Cardiac atrium fibroblast (primary cell): Measurements from ENCODE around the gene LGALS3BP. TPM values are rescaled to one million over a fixed set of nuclear protein-coding genes. Genes with fewer than 3 reads are reported as not detected.

Source experiments
- total RNA-seq: library from RNA; depleted of rRNA; stranded (reverse); fragments of >200 nt; gene quantifications from 2 replicates; pipeline ENCODE4 v1.2.3, GENCODE V29; 2015

Gene LGALS3BP, protein sequence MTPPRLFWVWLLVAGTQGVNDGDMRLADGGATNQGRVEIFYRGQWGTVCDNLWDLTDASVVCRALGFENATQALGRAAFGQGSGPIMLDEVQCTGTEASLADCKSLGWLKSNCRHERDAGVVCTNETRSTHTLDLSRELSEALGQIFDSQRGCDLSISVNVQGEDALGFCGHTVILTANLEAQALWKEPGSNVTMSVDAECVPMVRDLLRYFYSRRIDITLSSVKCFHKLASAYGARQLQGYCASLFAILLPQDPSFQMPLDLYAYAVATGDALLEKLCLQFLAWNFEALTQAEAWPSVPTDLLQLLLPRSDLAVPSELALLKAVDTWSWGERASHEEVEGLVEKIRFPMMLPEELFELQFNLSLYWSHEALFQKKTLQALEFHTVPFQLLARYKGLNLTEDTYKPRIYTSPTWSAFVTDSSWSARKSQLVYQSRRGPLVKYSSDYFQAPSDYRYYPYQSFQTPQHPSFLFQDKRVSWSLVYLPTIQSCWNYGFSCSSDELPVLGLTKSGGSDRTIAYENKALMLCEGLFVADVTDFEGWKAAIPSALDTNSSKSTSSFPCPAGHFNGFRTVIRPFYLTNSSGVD
- total RNA-seq, result 105 and 128 TPM in 2 replicates

DNA sequence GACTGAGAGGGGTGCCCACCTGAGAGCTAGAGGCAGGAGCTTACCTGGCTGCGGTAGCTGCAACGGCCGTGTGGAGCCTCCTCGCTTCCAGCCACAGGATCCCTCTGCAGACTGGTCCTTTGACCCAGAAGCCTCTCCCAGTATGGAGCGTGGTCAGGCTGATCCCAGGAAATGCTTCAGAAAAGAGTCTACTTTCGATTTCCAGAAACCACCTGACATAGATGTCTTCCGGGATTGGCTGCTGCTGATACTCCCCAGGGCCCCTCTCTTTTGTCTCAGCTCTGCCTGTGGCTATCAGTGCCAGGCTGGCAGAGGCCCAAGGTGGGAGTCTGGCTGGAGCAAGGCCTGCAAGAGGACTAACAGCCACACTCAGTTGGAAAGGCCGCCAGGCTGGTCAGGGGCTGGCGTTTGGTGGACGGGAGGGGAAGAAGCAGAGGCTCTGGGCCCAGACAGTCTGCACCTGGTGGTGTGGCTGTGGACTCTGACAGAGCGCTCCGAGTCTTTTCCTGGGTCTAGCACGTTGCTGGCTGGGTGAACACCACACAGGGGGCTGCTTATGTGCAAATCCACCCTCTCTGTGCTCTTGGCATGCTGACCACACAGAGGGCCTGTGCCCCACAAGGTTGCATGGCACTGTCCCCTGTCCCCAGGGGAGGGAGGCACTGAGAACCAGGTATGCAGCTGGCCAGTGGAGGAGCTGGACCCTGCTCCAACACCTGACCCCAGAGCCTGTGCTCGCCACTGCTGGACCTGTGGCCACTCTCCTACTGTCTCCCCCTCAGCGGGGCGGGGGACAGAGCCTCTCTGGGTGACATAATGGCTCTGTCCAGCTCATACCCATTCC, at the start of gene LGALS3BP:
Gene LGALS3BP (minus strand): TSS at position 144 of the 844 bp plus-strand sequence. CDS start 2,732 bp downstream, outside the sequence.

DNA sequence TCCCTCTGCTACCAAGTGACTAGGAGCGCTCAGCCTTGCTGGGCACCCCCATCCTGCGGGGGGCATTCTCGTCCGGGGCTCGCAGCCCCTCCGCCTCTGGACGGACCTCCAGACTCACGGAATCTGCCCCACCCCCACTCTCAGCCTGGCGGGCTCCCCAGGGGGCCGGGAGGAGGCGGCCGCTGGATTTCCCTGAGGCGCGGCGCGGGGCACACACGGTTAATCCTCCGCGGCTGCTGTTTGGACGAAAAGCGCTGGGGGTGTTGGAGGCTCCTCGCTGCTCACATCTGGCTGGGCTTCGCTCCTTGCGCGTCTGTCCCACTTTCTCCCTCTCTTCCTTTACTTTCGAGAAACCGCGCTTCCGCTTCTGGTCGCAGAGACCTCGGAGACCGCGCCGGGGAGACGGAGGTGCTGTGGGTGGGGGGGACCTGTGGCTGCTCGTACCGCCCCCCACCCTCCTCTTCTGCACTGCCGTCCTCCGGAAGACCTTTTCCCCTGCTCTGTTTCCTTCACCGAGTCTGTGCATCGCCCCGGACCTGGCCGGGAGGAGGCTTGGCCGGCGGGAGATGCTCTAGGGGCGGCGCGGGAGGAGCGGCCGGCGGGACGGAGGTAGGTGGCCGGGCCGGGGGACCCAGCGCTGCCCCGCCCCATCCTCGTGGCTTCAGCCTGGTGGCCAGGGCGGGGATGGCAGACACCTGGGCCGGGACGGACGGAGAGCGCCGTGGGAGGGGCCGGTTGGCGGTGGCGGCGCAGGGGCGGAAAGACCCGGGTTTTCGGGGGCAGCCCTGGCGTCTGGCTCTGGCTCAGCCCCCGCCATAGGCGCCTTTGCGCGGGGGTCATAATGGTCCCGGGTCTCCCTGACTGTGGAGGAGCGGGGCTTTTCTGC, 44.4 kb upstream of the LGALS3BP start, which contains the start of gene C1QTNF1:
Gene C1QTNF1 (plus strand): TSS at position 284 of the 886 bp plus-strand sequence. CDS start 19,800 bp downstream, outside the sequence.

DNA sequence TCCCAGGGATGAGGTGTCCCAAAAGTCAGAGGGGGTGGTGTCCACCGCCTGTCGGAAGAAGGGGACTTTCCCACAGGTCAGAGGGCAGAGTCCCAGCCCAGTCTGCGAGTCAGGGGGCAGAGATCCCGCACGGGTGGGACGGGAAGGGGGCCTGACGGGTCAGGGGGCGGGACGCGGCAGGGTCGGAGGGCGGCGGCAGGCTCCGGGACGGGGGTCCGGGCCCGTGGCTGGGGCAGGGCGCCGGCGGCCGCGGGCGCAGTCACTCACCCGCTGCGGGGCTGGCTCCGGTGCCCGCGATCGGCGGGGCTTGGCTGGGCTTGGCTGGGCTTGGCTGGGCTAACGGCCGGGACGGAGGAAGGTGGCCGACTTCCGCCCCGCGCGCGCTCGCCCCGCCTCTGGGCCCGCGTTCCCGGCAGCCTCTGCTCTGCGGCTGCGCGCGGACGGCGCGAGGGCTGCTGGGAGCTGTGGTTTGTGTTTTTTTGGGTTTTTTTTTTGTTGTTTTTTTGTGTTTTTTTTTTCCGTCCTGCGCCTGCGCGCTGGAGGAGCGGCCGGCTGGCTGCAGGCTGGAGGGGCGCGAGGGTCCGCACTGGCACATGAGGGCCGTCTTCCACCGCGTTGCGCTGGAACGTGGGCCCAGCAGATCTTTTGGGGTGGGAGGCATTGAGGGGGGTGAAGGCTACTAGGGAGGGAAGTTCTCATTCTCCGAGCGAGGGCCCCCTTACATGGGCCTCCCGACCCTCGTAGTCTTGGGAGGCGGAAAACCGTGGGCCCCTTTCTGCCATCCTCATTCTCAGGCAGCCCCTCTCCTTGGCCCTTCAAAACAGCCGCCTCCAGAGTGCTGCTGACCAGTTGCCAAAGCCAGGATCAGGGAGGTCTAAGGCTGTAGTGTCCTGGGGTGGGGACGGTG, 29.9 kb upstream of the LGALS3BP start, which contains the start of gene CANT1:
Gene CANT1 (minus strand): TSS at position 368 of the 907 bp plus-strand sequence. CDS start 12,142 bp downstream, outside the sequence.

DNA sequence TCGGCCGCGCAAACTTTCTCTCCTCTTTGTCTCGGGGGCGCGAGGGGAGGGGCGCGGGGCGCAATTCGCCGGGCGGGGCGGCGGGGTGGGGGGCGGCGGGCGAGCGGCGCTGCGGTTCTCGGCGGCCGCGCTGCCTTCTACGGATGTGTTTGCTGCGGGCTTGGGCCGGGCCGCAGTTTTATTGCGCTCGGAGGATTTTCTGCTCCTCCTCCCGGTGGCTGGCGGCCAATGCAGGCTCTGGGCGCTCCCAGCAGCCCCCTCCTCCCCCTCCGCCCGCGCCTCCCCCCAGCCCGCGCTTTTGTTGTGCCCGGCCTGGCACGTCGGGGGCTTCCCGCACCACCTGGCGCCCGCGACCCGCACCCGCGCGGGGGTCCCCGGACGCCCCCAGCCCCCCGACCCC, 54.5 kb downstream of the LGALS3BP start, which contains the start of gene TIMP2:
Gene TIMP2 (minus strand): TSS at position 154 of the 400 bp plus-strand sequence. CDS start 299 bp downstream, outside the sequence.

Other genes with a start within 250 kb of the LGALS3BP start
- gene CYTH1, start 197.7 kb downstream of the LGALS3BP start, total RNA-seq, result 12.5 and 21.1 TPM in 2 replicates
- 19.0 and 21.9 TPM in 2 replicates for gene USP36, start 139.1 kb downstream of the LGALS3BP start, total RNA-seq
- 0.49 and 0.72 TPM in 2 replicates for gene CEP295NL, start 76.7 kb downstream of the LGALS3BP start, total RNA-seq
- 183 and 199 TPM in 2 replicates for gene TIMP2, start 54.5 kb downstream of the LGALS3BP start, total RNA-seq
- 32.1 and 48.4 TPM in 2 replicates for gene CANT1, start 29.8 kb upstream of the LGALS3BP start, total RNA-seq
- 797 and 1,160 TPM in 2 replicates for gene C1QTNF1, start 44.2 kb upstream of the LGALS3BP start, total RNA-seq
- 6.8 and 13.0 TPM in 2 replicates for gene ENGASE, start 94.9 kb upstream of the LGALS3BP start, total RNA-seq